ENCODE results near the gene PHAX.
"Not testable (repeated sequence)": the region's sequence is repeated elsewhere in the genome, so short reads cannot be mapped to it uniquely, and the experiment has no call there.

The PHAX gene

GRCh38 chr5:126605525-126605924 is 4.8 kb downstream of the PHAX start:
- no peak for DNase-seq

- DNase-seq = no peak
Measured at GRCh38 chr5:126610160-126610559, 9.4 kb downstream of the PHAX start.

- DNase-seq = no peak
Measured at GRCh38 chr5:126610616-126611015, 9.9 kb downstream of the PHAX start.

- no peak for DNase-seq
Measured at GRCh38 chr5:126613941-126614592, 13.3 kb downstream of the PHAX start.

GRCh38 chr5:126615286-126615685 is 14.5 kb downstream of the PHAX start:
- DNase-seq = no peak

GRCh38 chr5:126617603-126618002 is 16.9 kb downstream of the PHAX start:
- DNase-seq = not testable (repeated sequence)

- no peak for DNase-seq
Measured at GRCh38 chr5:126619781-126620180, 19.0 kb downstream of the PHAX start.

GRCh38 chr5:126624534-126624933 is 23.8 kb downstream of the PHAX start:
- DNase-seq = no peak

GRCh38 chr5:126628102-126628501 is 27.4 kb downstream of the PHAX start:
- no peak for DNase-seq

GRCh38 chr5:126631920-126632319 is 31.2 kb downstream of the PHAX start:
- DNase-seq = no peak

GRCh38 chr5:126633552-126633951 is 32.8 kb downstream of the PHAX start:
- DNase-seq = no peak

- DNase-seq = no peak
Measured at GRCh38 chr5:126635585-126635984, 34.8 kb downstream of the PHAX start.

GRCh38 chr5:126636956-126637355 is 36.2 kb downstream of the PHAX start:
- no peak for DNase-seq

- DNase-seq = no peak
Measured at GRCh38 chr5:126640866-126641265, 40.1 kb downstream of the PHAX start.

GRCh38 chr5:126641387-126641786 is 40.6 kb downstream of the PHAX start:
- no peak for DNase-seq

GRCh38 chr5:126645132-126645531 is 44.4 kb downstream of the PHAX start:
- DNase-seq = no peak

GRCh38 chr5:126647071-126647470 is 46.3 kb downstream of the PHAX start:
- DNase-seq = no peak

GRCh38 chr5:126648471-126648870 is 47.7 kb downstream of the PHAX start:
- DNase-seq = no peak

GRCh38 chr5:126649057-126649456 is 48.3 kb downstream of the PHAX start:
- DNase-seq = not testable (repeated sequence)

- not testable (repeated sequence) for DNase-seq
Measured at GRCh38 chr5:126649709-126650108, 49.0 kb downstream of the PHAX start.

- DNase-seq = no peak
Measured at GRCh38 chr5:126650463-126650862, 49.7 kb downstream of the PHAX start.

GRCh38 chr5:126651013-126651577 is 50.3 kb downstream of the PHAX start:
- DNase-seq = no peak

GRCh38 chr5:126656401-126657007 is 55.8 kb downstream of the PHAX start:
- DNase-seq = peak in 3 of 6 experiments; percentile 1 to 29 (median 16)

GRCh38 chr5:126658561-126658960 is 57.8 kb downstream of the PHAX start:
- no peak for DNase-seq
